ENCODE results near the gene LAMA2. TPM values are rescaled to one million over a fixed set of nuclear protein-coding genes. Genes with fewer than 3 reads are reported as not detected.

Gene LAMA2
- total and polyA plus RNA-seq, 4 donors = 6.0 to 86.5 (median 46.4) TPM

GRCh38 chr6:129195643-129196042 is 312.7 kb downstream of the LAMA2 start:
- Histone ChIP-seq H3K36me3 (ENCODE audit: control insufficient read depth in 1 of 2, insufficient read depth in 2 of 2, low read length in 1 of 2) (peaks cover 0 to 2% of the 10 kb centered on the region in 2 donors), H3K27me3 (ENCODE audit: control insufficient read depth in 1 of 2, insufficient read depth in 2 of 2, low read length in 1 of 2) (no peaks in the 10 kb centered on the region), H3K27ac (ENCODE audit: low read depth in 1 of 2, low read length in 2 of 2) (no peak overlapping the region), H3K4me3 (ENCODE audit: low read length in 2 of 2) (no peak overlapping the region), H3K4me1 (ENCODE audit: control insufficient read depth in 1 of 2, insufficient read depth in 2 of 2, low read length in 2 of 2) (no peaks in the 10 kb centered on the region), H3K9me3 (ENCODE audit: control insufficient read depth, low read length) (no peaks in the 10 kb centered on the region)
- intact Hi-C loops (cut with DNase I) = no loop called here
- no peak for ATAC-seq (ENCODE audit: low FRiP score)
- no peak for DNase-seq

DNA sequence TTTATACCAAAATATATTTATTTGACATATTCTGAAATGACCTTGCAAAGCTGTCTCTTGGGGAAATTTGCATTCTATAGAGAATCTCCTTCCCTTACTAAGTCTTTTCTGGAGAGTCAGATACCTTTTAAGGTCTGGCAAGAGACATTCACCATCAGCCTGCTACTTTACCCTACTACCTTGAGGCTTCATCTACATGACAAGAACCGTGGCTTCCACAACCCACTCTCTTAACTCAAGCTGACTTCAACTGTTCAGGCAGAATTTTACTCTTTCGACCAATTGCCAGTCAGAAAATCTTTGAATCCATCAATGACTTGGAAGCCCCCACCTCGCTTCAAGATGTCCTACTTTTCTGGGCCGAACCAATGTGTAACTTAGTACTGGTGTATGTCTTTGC is 314.2 kb downstream of the LAMA2 start:
- Histone ChIP-seq H3K4me3 (ENCODE audit: low read length in 2 of 2) (no peak overlapping the region), H3K27ac (ENCODE audit: low read depth in 1 of 2, low read length in 2 of 2) (no peak overlapping the region), H3K9me3 (ENCODE audit: control insufficient read depth, low read length) (no peaks in the 10 kb centered on the region), H3K27me3 (ENCODE audit: control insufficient read depth in 1 of 2, insufficient read depth in 2 of 2, low read length in 1 of 2) (no peaks in the 10 kb centered on the region), H3K4me1 (ENCODE audit: control insufficient read depth in 1 of 2, insufficient read depth in 2 of 2, low read length in 2 of 2) (no peaks in the 10 kb centered on the region), H3K36me3 (ENCODE audit: control insufficient read depth in 1 of 2, insufficient read depth in 2 of 2, low read length in 1 of 2) (peaks cover 0 to 2% of the 10 kb centered on the region in 2 donors)
- ATAC-seq (ENCODE audit: low FRiP score) (no peak), DNase-seq (no peak)
- 93 to 94% methylated on average over 4 of the region's 4 CpGs for WGBS, 2 donors
- intact Hi-C loops (cut with DNase I) = no loop called here

DNA sequence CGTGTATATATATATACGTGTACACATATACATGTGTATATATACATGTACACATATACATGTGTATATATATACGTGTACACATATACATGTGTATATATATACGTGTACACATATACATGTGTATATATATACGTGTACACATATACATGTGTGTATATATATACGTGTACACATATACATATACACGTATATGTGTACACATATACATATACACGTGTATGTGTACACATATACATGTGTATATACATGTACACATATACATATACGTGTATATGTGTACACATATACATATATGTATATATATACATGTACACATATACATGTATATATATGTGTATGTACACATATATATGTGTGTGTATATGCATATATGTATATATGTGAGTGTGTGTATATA is 317.2 kb downstream of the LAMA2 start:
- H3K27ac ChIP-seq (ENCODE audit: low read depth in 1 of 2, low read length in 2 of 2) = no peak overlapping the region
- DNase-seq (no peak), ATAC-seq (ENCODE audit: low FRiP score) (no peak)
- H3K27me3 ChIP-seq (ENCODE audit: control insufficient read depth in 1 of 2, insufficient read depth in 2 of 2, low read length in 1 of 2) = no peaks in the 10 kb centered on the region
- no peaks in the 10 kb centered on the region for H3K9me3 ChIP-seq (ENCODE audit: control insufficient read depth, low read length)
- no peak overlapping the region for H3K4me3 ChIP-seq (ENCODE audit: low read length in 2 of 2)
- no peaks in the 10 kb centered on the region for H3K36me3 ChIP-seq (ENCODE audit: control insufficient read depth in 1 of 2, insufficient read depth in 2 of 2, low read length in 1 of 2)
- intact Hi-C loops (cut with DNase I) = no loop called here
- H3K4me1 ChIP-seq (ENCODE audit: control insufficient read depth in 1 of 2, insufficient read depth in 2 of 2, low read length in 2 of 2) = no peaks in the 10 kb centered on the region
- WGBS, 2 donors = 86 to 87% methylated on average over 9 of the region's 9 CpGs

DNA sequence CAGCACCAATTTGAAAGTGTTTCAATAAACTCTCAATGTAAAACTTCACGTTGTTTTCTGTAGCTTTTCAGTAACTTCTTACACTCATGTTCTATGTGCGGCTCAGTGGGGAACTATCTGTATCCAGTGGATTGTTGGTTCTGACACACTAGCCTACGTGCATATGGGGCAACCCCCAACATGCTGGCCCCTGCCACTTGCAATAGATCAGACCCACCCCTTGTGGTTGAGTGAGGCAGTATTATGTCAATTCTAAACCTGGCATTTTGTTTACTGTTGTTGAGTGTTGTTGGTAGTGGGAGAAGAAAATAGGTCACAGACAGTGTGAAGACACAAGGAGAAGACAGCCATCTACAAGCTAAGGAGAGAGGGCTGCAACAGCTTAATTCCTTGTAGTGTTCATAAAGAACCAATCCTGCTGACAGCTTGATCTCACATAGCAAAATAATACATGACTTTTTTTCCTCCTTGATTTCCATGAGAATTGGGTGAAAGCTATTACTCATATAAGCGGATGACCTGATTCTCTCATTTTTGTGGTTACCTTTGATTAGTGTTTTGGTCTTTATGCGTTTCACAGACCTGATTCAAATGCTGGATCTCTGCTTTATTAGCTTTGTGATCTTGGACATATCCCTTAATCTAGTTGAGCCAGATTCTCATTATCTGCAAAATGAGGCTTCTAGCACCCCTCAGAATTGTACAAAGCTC is 320.4 kb downstream of the LAMA2 start:
- intact Hi-C loops (cut with DNase I) = no loop called here
- H3K4me3 ChIP-seq (ENCODE audit: low read length in 2 of 2) = no peak overlapping the region
- H3K9me3 ChIP-seq (ENCODE audit: control insufficient read depth, low read length) = no peaks in the 10 kb centered on the region
- 84 to 93% methylated on average over 5 of the region's 5 CpGs for WGBS, 2 donors
- no peaks in the 10 kb centered on the region for H3K4me1 ChIP-seq (ENCODE audit: control insufficient read depth in 1 of 2, insufficient read depth in 2 of 2, low read length in 2 of 2)
- no peaks in the 10 kb centered on the region for H3K27me3 ChIP-seq (ENCODE audit: control insufficient read depth in 1 of 2, insufficient read depth in 2 of 2, low read length in 1 of 2)
- no peak overlapping the region for H3K27ac ChIP-seq (ENCODE audit: low read depth in 1 of 2, low read length in 2 of 2)
- no peak for DNase-seq
- no peaks in the 10 kb centered on the region for H3K36me3 ChIP-seq (ENCODE audit: control insufficient read depth in 1 of 2, insufficient read depth in 2 of 2, low read length in 1 of 2)
- ATAC-seq (ENCODE audit: low FRiP score) = no peak

DNA sequence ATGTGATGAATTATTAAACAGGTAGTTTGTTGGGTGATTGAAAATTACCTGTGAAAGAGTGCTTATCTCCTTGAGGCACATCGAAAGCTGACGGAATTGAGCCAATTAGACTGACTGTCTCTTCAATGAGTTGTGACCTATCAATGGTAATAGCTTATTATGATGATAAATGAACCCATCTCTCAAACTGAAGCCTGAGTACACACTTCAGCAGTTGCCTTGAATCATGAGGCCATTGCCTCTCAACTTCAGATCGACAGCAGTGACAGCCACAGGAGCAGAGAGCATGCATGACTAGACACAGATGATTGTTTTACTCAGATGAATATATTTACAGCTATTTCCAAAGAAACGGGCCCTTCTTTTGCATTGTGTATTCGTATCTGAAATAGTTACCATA is 323.9 kb downstream of the LAMA2 start:
- 78 to 80% methylated on average over 5 of the region's 5 CpGs for WGBS, 2 donors
- no peaks in the 10 kb centered on the region for H3K27me3 ChIP-seq (ENCODE audit: control insufficient read depth in 1 of 2, insufficient read depth in 2 of 2, low read length in 1 of 2)
- H3K4me3 ChIP-seq (ENCODE audit: low read length in 2 of 2) = no peak overlapping the region
- intact Hi-C loops (cut with DNase I) = no loop called here
- ATAC-seq (ENCODE audit: low FRiP score) = no peak
- no peaks in the 10 kb centered on the region for H3K4me1 ChIP-seq (ENCODE audit: control insufficient read depth in 1 of 2, insufficient read depth in 2 of 2, low read length in 2 of 2)
- H3K36me3 ChIP-seq (ENCODE audit: control insufficient read depth in 1 of 2, insufficient read depth in 2 of 2, low read length in 1 of 2) = no peaks in the 10 kb centered on the region
- no peak for DNase-seq
- no peaks in the 10 kb centered on the region for H3K9me3 ChIP-seq (ENCODE audit: control insufficient read depth, low read length)
- H3K27ac ChIP-seq (ENCODE audit: low read depth in 1 of 2, low read length in 2 of 2) = no peak overlapping the region

- H3K9me3 ChIP-seq (ENCODE audit: control insufficient read depth, low read length) = no peaks in the 10 kb centered on the region
- H3K4me3 ChIP-seq (ENCODE audit: low read length in 2 of 2) = no peak overlapping the region
- H3K36me3 ChIP-seq (ENCODE audit: control insufficient read depth in 1 of 2, insufficient read depth in 2 of 2, low read length in 1 of 2) = no peaks in the 10 kb centered on the region
- no peaks in the 10 kb centered on the region for H3K4me1 ChIP-seq (ENCODE audit: control insufficient read depth in 1 of 2, insufficient read depth in 2 of 2, low read length in 2 of 2)
- DNase-seq (no peak), ATAC-seq (ENCODE audit: low FRiP score) (no peak)
- H3K27me3 ChIP-seq (ENCODE audit: control insufficient read depth in 1 of 2, insufficient read depth in 2 of 2, low read length in 1 of 2) = no peaks in the 10 kb centered on the region
- intact Hi-C loops (cut with DNase I) = no loop called here
- H3K27ac ChIP-seq (ENCODE audit: low read depth in 1 of 2, low read length in 2 of 2) = no peak overlapping the region
- 54 to 57% methylated on average over 1 of the region's 1 CpG for WGBS, 2 donors
Measured at GRCh38 chr6:129207832-129208231, 324.9 kb downstream of the LAMA2 start.

DNA sequence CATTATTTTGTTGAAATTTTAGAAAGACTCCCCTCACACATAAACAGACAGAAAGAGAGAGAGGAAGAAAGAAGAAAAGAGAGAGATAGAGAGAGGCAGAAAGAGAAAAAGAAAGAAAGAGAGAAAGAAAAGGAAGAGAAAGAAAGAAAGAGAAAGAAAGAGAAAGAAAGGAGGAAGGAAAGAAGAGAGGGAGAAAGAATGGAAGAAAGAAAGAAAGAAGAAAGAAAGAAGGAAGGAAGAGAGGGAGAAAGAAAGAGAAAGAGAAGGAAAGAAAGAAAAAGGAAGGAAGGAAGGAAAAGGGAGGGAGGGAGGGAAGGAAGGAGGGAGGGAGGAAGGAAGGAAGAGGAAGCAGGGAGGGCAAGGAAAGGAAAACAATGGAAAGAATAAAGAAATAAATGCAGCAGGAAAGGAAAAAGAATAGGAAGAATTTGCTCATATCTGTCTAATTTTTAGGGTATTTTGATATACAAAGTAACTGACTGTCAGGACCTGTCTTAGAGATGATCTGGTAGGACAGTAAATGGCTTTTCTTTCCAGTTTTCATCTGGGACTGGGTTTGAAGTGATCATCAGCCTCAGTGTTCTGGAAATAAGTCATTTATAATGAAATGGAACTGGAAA is 325.6 kb downstream of the LAMA2 start:
- no peaks in the 10 kb centered on the region for H3K9me3 ChIP-seq (ENCODE audit: control insufficient read depth, low read length)
- no peaks in the 10 kb centered on the region for H3K36me3 ChIP-seq (ENCODE audit: control insufficient read depth in 1 of 2, insufficient read depth in 2 of 2, low read length in 1 of 2)
- H3K27ac ChIP-seq (ENCODE audit: low read depth in 1 of 2, low read length in 2 of 2) = no peak overlapping the region
- no peak for DNase-seq
- H3K4me1 ChIP-seq (ENCODE audit: control insufficient read depth in 1 of 2, insufficient read depth in 2 of 2, low read length in 2 of 2) = no peaks in the 10 kb centered on the region
- H3K4me3 ChIP-seq (ENCODE audit: low read length in 2 of 2) = no peak overlapping the region
- ATAC-seq (ENCODE audit: low FRiP score) = no peak
- H3K27me3 ChIP-seq (ENCODE audit: control insufficient read depth in 1 of 2, insufficient read depth in 2 of 2, low read length in 1 of 2) = no peaks in the 10 kb centered on the region
- intact Hi-C loops (cut with DNase I) = no loop called here

GRCh38 chr6:129209355-129209754 is 326.4 kb downstream of the LAMA2 start:
- H3K27ac ChIP-seq (ENCODE audit: low read depth in 1 of 2, low read length in 2 of 2) = no peak overlapping the region
- ATAC-seq (ENCODE audit: low FRiP score) (no peak), DNase-seq (no peak)
- no peak overlapping the region for H3K4me3 ChIP-seq (ENCODE audit: low read length in 2 of 2)
- intact Hi-C loops (cut with DNase I) = no loop called here
- no peaks in the 10 kb centered on the region for H3K9me3 ChIP-seq (ENCODE audit: control insufficient read depth, low read length)
- WGBS, 2 donors = 63 to 79% methylated on average over 6 of the region's 6 CpGs
- H3K27me3 ChIP-seq (ENCODE audit: control insufficient read depth in 1 of 2, insufficient read depth in 2 of 2, low read length in 1 of 2) = no peaks in the 10 kb centered on the region
- H3K36me3 ChIP-seq (ENCODE audit: control insufficient read depth in 1 of 2, insufficient read depth in 2 of 2, low read length in 1 of 2) = no peaks in the 10 kb centered on the region
- no peaks in the 10 kb centered on the region for H3K4me1 ChIP-seq (ENCODE audit: control insufficient read depth in 1 of 2, insufficient read depth in 2 of 2, low read length in 2 of 2)

DNA sequence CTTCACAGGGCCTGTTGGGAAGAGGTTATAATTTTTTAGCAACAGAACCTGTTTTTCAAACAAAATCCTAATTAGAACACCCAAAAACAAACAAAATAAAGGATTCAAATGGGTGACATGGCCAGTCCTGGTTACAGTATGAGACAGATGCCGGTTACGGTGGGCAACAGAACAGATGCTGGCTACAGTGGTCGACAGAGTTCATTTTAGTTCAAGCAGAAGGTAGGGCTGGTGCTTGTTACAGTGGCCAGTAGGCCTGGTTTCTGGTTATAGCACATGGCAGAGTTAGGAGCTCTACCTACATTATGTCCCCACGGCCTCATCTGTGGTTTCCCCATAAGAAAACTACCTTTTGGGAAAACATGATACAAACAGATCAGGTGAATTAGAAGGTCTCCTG is 327.7 kb downstream of the LAMA2 start:
- Histone ChIP-seq H3K9me3 (ENCODE audit: control insufficient read depth, low read length) (no peaks in the 10 kb centered on the region), H3K36me3 (ENCODE audit: control insufficient read depth in 1 of 2, insufficient read depth in 2 of 2, low read length in 1 of 2) (no peaks in the 10 kb centered on the region), H3K4me3 (ENCODE audit: low read length in 2 of 2) (no peak overlapping the region), H3K27me3 (ENCODE audit: control insufficient read depth in 1 of 2, insufficient read depth in 2 of 2, low read length in 1 of 2) (no peaks in the 10 kb centered on the region), H3K27ac (ENCODE audit: low read depth in 1 of 2, low read length in 2 of 2) (no peak overlapping the region), H3K4me1 (ENCODE audit: control insufficient read depth in 1 of 2, insufficient read depth in 2 of 2, low read length in 2 of 2) (no peaks in the 10 kb centered on the region)
- no peak for ATAC-seq (ENCODE audit: low FRiP score)
- no peak for DNase-seq
- WGBS, 2 donors = 97 to 98% methylated on average over 4 of the region's 4 CpGs
- intact Hi-C loops (cut with DNase I) = no loop called here
